K562 (cell line): ENCODE measurements around the gene DAZAP1. TPM values are rescaled to one million over a fixed set of nuclear protein-coding genes. Genes with fewer than 3 reads are reported as not detected.

Source experiments
- CBFA2T2 ChIP-seq: fragments of 450-650 bp; conservative IDR thresholded peaks from 2 replicates; pipeline ENCODE4 v1.6.1; 2017; ENCODE audit warnings: mild to moderate bottlenecking
- FOS ChIP-seq: IDR thresholded peaks from 3 replicates; pipeline ENCODE4 v1.6.1; 2011; ENCODE audit not compliant: insufficient read length; ENCODE audit errors: extremely low read depth
- FOXK2 ChIP-seq, 2 experiments: fragments of 450-650 bp; IDR thresholded peaks in 1 of 2; conservative IDR thresholded peaks in 1 of 2; 2 replicates each; pipeline ENCODE4 v1.6.1; 2016; ENCODE audit warnings: low read depth in 2 of 2, mild to moderate bottlenecking in 1 of 2
- GTF2A2 ChIP-seq: IDR thresholded peaks from 2 replicates; pipeline ENCODE4 v1.6.1; 2016; ENCODE audit warnings: mild to moderate bottlenecking, missing genetic modification characterization, missing compliant biosample characterization
- HMGN3 ChIP-seq: IDR thresholded peaks from 2 replicates; pipeline ENCODE4 v1.6.1; 2011; ENCODE audit warnings: borderline replicate concordance, low read depth, mild to moderate bottlenecking, mixed read lengths, low read length; ENCODE audit not compliant: insufficient read length; ENCODE audit errors: extremely low read depth
- ILF3 ChIP-seq: fragments of 450-650 bp; IDR thresholded peaks from 2 replicates; pipeline ENCODE4 v1.6.1; 2018; ENCODE audit warnings: antibody characterized with exemption, mild to moderate bottlenecking, moderate library complexity, borderline replicate concordance
- JUN ChIP-seq, 2 experiments: sonication (generic) in 1 of 2; formaldehyde crosslinking in 1 of 2; IDR thresholded peaks; 2 replicates each; pipeline versions ENCODE4 v1.6.1 to v1.8.0; 2012 to 2022; ENCODE audit warnings: borderline replicate concordance in 2 of 2, mild to moderate bottlenecking in 2 of 2, improper control_type of control experiment in 1 of 2, low read depth in 1 of 2, low read length in 1 of 2, missing genetic modification reagents in 1 of 2
- MEF2D ChIP-seq: conservative IDR thresholded peaks from 2 replicates; pipeline ENCODE4 v1.6.1; 2016; ENCODE audit warnings: low read depth, missing genetic modification characterization, missing compliant biosample characterization
- NR2C1 ChIP-seq, 2 experiments: fragments of 450-650 bp; IDR thresholded peaks; 2 replicates each; pipeline ENCODE4 v1.6.1; 2017; ENCODE audit warnings: mild to moderate bottlenecking in 2 of 2, antibody characterized with exemption in 1 of 2, inconsistent platforms in 1 of 2, missing compliant biosample characterization in 1 of 2, missing genetic modification characterization in 1 of 2
- PHB ChIP-seq: fragments of 250-450 bp; sonication (Bioruptor Pico); IDR thresholded peaks from 2 replicates; pipeline ENCODE4 v1.5.0; 2021
- PHB2 ChIP-seq: fragments of 450-650 bp; IDR thresholded peaks from 2 replicates; pipeline ENCODE4 v1.6.1; 2017; ENCODE audit warnings: low read depth
- POLR2AphosphoS5 ChIP-seq: IDR thresholded peaks from 2 replicates; pipeline ENCODE4 v1.6.1; 2011; ENCODE audit warnings: mild to moderate bottlenecking, low read depth, low read length, moderate library complexity; ENCODE audit not compliant: control insufficient read depth, insufficient read depth
- SRSF7 ChIP-seq: fragments of 200-400 bp; formaldehyde crosslinking; optimal IDR thresholded peaks from 2 replicates; pipeline ENCODE3; 2017; ENCODE audit warnings: mild to moderate bottlenecking, low read depth, low read length
- TAF15 ChIP-seq: fragments of 200-400 bp; formaldehyde crosslinking; IDR thresholded peaks from 2 replicates; pipeline ENCODE4 v1.6.1; 2017; ENCODE audit warnings: mild to moderate bottlenecking, low read depth, low read length, moderate library complexity
- TOE1 ChIP-seq, 2 experiments: fragments of 450-650 bp in 1 of 2; sonication (generic) in 1 of 2; formaldehyde crosslinking in 1 of 2; IDR thresholded peaks; 2 replicates each; pipeline versions ENCODE4 v1.7.1 to v1.8.0; 2016 to 2022; ENCODE audit warnings: borderline replicate concordance in 2 of 2, mild to moderate bottlenecking in 2 of 2, antibody characterized with exemption in 1 of 2, inconsistent platforms in 1 of 2, low read depth in 1 of 2, missing genetic modification reagents in 1 of 2, moderate library complexity in 1 of 2
- ZNF174 ChIP-seq: fragments of 250-450 bp; sonication (Bioruptor Pico); IDR thresholded peaks from 2 replicates; pipeline ENCODE4 v1.4.0; 2020; ENCODE audit warnings: mild to moderate bottlenecking
- ZNF3 ChIP-seq: fragments of 250-450 bp; sonication (Bioruptor Pico); IDR thresholded peaks from 2 replicates; pipeline ENCODE4 v1.5.0; 2021; ENCODE audit warnings: mild to moderate bottlenecking, moderate library complexity
- ZNF354B ChIP-seq: fragments of 250-450 bp; sonication (Bioruptor Pico); IDR thresholded peaks from 2 replicates; pipeline ENCODE4 v1.4.0; 2020
- ZNF668 ChIP-seq: fragments of 250-450 bp; sonication (Bioruptor Pico); IDR thresholded peaks from 2 replicates; pipeline ENCODE4 v1.8.0; 2022; ENCODE audit warnings: mild to moderate bottlenecking, inconsistent platforms
- polyA plus RNA-seq, 8 experiments: library from polyadenylated mRNA; depleted of rRNA in 4 of 8; stranded (reverse) in 5 of 8; unstranded in 3 of 8; fragments of >200 nt; fragmentation: Nextera tagmentation in 2 of 8; fragmentation: Illumina TruSeq in 1 of 8; extraction: Ambion mirVana in 2 of 8; extraction: Trizol in 1 of 8; gene quantifications; 2 replicates each; pipeline versions ENCODE4 v1.2.1 to v1.2.3, GENCODE V29; 2011 to 2014; ENCODE audit warnings: inconsistent platforms in 1 of 8, missing spikeins in 1 of 8
- total RNA-seq, 7 experiments: library from RNA; depleted of rRNA in 6 of 7; stranded (reverse); fragments of >200 nt in 6 of 7; fragmentation: Illumina TruSeq in 2 of 7; extraction: Trizol in 2 of 7; gene quantifications; 2 replicates each; pipeline versions ENCODE4 v1.2.1 to v1.2.3, GENCODE V29; 2011 to 2021; ENCODE audit warnings: low replicate concordance in 1 of 7
- TF ChIP-seq, protein P1 (sequence below): fragments of 250-450 bp; sonication (Bioruptor Pico); IDR thresholded peaks from 2 replicates; pipeline ENCODE4 v1.8.0; 2021; ENCODE audit warnings: moderate library complexity, mild to moderate bottlenecking, inconsistent platforms
- TF ChIP-seq, protein P2 (sequence below): fragments of 250-450 bp; sonication (Bioruptor Pico); IDR thresholded peaks from 2 replicates; pipeline ENCODE4 v1.4.0; 2020; ENCODE audit warnings: mild to moderate bottlenecking
- TF ChIP-seq, protein P3 (sequence below): fragments of 450-650 bp; formaldehyde crosslinking; conservative IDR thresholded peaks from 2 replicates; pipeline ENCODE4 v1.4.0; 2022; ENCODE audit warnings: mild to moderate bottlenecking, missing genetic modification characterization
- TF ChIP-seq, protein P4 (sequence below): fragments of 250-450 bp; sonication (Bioruptor Pico); IDR thresholded peaks from 2 replicates; pipeline ENCODE4 v1.5.0; 2020; ENCODE audit warnings: mild to moderate bottlenecking

The DAZAP1 gene
- total and polyA plus RNA-seq, 9 of the 15 experiments (the other 6 are each of a cell fraction or from before 2014, with no cell fraction given), result 10.8 to 289 (median 142) TPM

DNA sequence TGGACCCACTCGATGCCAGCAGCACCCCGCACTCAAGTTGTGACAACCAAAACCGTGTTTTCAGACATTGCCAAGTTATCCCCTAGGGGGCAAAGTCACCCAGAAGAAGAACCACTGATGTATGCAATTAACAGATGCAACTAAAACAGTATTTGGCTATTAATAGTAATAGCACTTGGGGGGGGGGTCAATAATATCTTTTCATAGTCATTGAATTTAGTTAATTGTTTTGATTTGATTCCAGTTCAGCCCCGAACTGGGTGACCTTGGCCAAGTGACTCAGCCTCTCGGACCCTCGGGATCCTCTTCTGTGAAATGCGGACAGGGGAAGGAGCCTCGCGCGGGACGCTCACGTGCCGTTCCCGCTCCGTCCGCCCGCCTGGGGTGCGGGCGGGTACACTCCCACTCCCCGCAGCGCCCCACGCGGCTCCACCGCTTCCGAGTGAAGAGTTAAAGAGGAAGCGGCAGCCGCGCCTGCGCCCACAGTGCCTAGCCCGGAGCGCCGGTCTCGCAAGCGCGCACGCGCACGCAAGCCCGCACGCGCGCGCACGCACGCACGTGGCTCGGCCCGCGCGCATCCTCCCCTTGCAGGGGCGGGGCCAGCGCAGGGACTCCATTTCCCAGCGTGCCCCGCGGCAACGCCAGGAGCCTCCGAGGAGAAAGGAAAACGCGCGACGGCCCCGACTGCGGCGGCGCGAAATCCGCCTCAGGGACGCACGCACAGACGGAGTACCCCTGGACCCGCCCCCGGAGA, 435 bp upstream of the DAZAP1 start (continued):
- TF ChIP-seq TAF15 (no peak), CBFA2T2 (no peak), ZNF174 (no peak), JUN (IDR thresholded peaks at IDR 0.05; ENCODE audit: borderline replicate concordance, low read depth, low read length) (peak; percentile 51; the same call in 1 of the 2 replicates), JUN (CRISPR knock-in tag; IDR thresholded peaks at IDR 0.05; ENCODE audit: borderline replicate concordance) (peak; percentile 61; the same call in 1 of the 2 replicates), TOE1 (IDR thresholded peaks at IDR 0.05; ENCODE audit: borderline replicate concordance) (peak; percentile 70; the same call in 1 of the 2 replicates), TOE1 (CRISPR knock-in tag; IDR thresholded peaks at IDR 0.05; ENCODE audit: borderline replicate concordance, low read depth) (no peak), ILF3 (no peak), MEF2D (tag) (peak; percentile 73; the same call in 1 of the 2 replicates), PHB2 (no peak), PHB (CRISPR knock-in tag) (no peak), FOXK2 (conservative IDR thresholded peaks at IDR 0.05 in 1 of 2, IDR thresholded peaks at IDR 0.05 in 1 of 2; ENCODE audit: low read depth in 2 of 2) (peak in 1 of 2 experiments; percentile 15; a peak in 1 of 4 replicates), GTF2A2 (no peak), ZNF354B (no peak), FOS (no peak), SRSF7 (no peak), HMGN3 (peak; percentile 83), NR2C1 (IDR thresholded peaks at IDR 0.05) (no peak), NR2C1 (tag; IDR thresholded peaks at IDR 0.05) (0 out of 2 replicates have a peak, but pooled peaks have one; percentile 45), ZNF668 (peak; percentile 12; the same call in 1 of the 2 replicates), ZNF3 (no peak), POLR2AphosphoS5 (peak; percentile 11; the same call in 1 of the 2 replicates)
- TF ChIP-seq, protein P1, sequence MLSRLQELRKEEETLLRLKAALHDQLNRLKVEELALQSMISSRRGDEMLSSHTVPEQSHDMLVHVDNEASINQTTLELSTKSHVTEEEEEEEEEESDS, result no peak
- TF ChIP-seq, protein P2, sequence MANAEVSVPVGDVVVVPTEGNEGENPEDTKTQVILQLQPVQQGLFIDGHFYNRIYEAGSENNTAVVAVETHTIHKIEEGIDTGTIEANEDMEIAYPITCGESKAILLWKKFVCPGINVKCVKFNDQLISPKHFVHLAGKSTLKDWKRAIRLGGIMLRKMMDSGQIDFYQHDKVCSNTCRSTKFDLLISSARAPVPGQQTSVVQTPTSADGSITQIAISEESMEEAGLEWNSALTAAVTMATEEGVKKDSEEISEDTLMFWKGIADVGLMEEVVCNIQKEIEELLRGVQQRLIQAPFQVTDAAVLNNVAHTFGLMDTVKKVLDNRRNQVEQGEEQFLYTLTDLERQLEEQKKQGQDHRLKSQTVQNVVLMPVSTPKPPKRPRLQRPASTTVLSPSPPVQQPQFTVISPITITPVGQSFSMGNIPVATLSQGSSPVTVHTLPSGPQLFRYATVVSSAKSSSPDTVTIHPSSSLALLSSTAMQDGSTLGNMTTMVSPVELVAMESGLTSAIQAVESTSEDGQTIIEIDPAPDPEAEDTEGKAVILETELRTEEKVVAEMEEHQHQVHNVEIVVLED (CRISPR knock-in tag), result peak; percentile 99
- TF ChIP-seq, protein P3, sequence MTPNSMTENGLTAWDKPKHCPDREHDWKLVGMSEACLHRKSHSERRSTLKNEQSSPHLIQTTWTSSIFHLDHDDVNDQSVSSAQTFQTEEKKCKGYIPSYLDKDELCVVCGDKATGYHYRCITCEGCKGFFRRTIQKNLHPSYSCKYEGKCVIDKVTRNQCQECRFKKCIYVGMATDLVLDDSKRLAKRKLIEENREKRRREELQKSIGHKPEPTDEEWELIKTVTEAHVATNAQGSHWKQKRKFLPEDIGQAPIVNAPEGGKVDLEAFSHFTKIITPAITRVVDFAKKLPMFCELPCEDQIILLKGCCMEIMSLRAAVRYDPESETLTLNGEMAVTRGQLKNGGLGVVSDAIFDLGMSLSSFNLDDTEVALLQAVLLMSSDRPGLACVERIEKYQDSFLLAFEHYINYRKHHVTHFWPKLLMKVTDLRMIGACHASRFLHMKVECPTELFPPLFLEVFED (CRISPR knock-in tag), result no peak
- TF ChIP-seq, protein P4, sequence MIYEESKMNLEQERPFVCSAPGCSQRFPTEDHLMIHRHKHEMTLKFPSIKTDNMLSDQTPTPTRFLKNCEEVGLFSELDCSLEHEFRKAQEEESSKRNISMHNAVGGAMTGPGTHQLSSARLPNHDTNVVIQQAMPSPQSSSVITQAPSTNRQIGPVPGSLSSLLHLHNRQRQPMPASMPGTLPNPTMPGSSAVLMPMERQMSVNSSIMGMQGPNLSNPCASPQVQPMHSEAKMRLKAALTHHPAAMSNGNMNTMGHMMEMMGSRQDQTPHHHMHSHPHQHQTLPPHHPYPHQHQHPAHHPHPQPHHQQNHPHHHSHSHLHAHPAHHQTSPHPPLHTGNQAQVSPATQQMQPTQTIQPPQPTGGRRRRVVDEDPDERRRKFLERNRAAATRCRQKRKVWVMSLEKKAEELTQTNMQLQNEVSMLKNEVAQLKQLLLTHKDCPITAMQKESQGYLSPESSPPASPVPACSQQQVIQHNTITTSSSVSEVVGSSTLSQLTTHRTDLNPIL (CRISPR knock-in tag), result no peak
